ENCODE data around the gene TBCC. TPM values are rescaled to one million over a fixed set of nuclear protein-coding genes. Genes with fewer than 3 reads are reported as not detected.

The TBCC gene
- total and polyA plus RNA-seq, 2 of the 8 experiments (the other 6 are each of a cell fraction or from before 2014, with no cell fraction given): 22.7 to 25.5 TPM

GRCh38 chr6:42754759-42755158, 8.9 kb upstream of the TBCC start:
- 87% methylated on average over 5 of the region's 5 CpGs; no CpG with 5 or more reads in 1 of the 2 experiments for WGBS, 2 experiments (ENCODE audit: extremely low coverage in 1 of 2, insufficient coverage in 1 of 2, insufficient read length in 1 of 2, insufficient replicate concordance in 2 of 2, low coverage in 1 of 2, low lambda C conversion rate in 2 of 2, missing lambda C conversion rate in 1 of 2)
- Histone ChIP-seq H2AFZ (ENCODE audit: low read length) (no peak overlapping the region), H3K14ac (ENCODE audit: insufficient read length) (no peak overlapping the region), H3K4me2 (ENCODE audit: insufficient read depth in 1 of 2, low read depth in 2 of 2, low read length in 2 of 2) (no peak overlapping the region), H4K8ac (ENCODE audit: extremely low read depth, insufficient read depth, low read length) (no peak overlapping the region), H3K27ac (ENCODE audit: low read depth, low read length) (no peak overlapping the region), H3K27me3 (replicated peaks in 1 of 4; ENCODE audit: control insufficient read depth in 3 of 4, extremely low read depth in 1 of 4, insufficient read depth in 3 of 4, low read length in 3 of 4) (peaks cover 0 to 2% (median 0%) of the 10 kb centered on the region in 4 experiments; a peak in 1 of 7 replicates), H3K4me3 (ENCODE audit: extremely low read depth in 1 of 4, insufficient read depth in 2 of 4, low read depth in 3 of 4, low read length in 4 of 4) (no peak overlapping the region), H4K5ac (ENCODE audit: insufficient read length, low read depth, low read length) (no peak overlapping the region), H3K9ac (replicated peaks in 1 of 4; ENCODE audit: extremely low read depth in 1 of 4, low read depth in 3 of 4, low read length in 3 of 4) (no peak overlapping the region), H3K4me1 (replicated peaks in 1 of 4; ENCODE audit: control insufficient read depth in 3 of 4, insufficient read depth in 4 of 4, low read length in 3 of 4) (peaks cover 1 to 19% (median 16%) of the 10 kb centered on the region in 4 experiments), H2BK20ac (ENCODE audit: low read length) (no peak overlapping the region), H3K18ac (ENCODE audit: extremely low read depth, low read length) (no peak overlapping the region; the same call in 1 of the 2 replicates), H3K23ac (ENCODE audit: insufficient read length) (no peak overlapping the region), H2BK120ac (replicated peaks; ENCODE audit: low read depth, low read length) (no peak overlapping the region), H2BK12ac (ENCODE audit: low read depth, low read length) (no peak overlapping the region), H3K79me1 (ENCODE audit: low read depth, low read length) (no peaks in the 10 kb centered on the region; the same call in none of the 2 replicates), H4K91ac (replicated peaks; ENCODE audit: insufficient read length, low read length) (no peak overlapping the region), H3K9me3 (ENCODE audit: insufficient read depth in 2 of 2, low read depth in 1 of 2, low read length in 1 of 2) (no peaks in the 10 kb centered on the region), H3K4ac (replicated peaks; ENCODE audit: insufficient read length, low read depth, low read length) (no peak overlapping the region), H2AK5ac (ENCODE audit: low read depth, low read length) (0 out of 2 replicates have a peak overlapping the region, but pooled peaks have one; percentile 54), H3K23me2 (ENCODE audit: low read depth, low read length) (no peaks in the 10 kb centered on the region), H3K56ac (replicated peaks; ENCODE audit: insufficient read length, low read depth, low read length) (no peak overlapping the region), H2BK15ac (ENCODE audit: low read length) (no peak overlapping the region), H3K79me2 (ENCODE audit: control insufficient read depth in 1 of 2, insufficient read depth in 2 of 2, low read length in 2 of 2) (peaks cover 0 to 11% of the 10 kb centered on the region in 2 experiments; a peak in 1 of 4 replicates), H3K36me3 (ENCODE audit: control insufficient read depth in 2 of 4, insufficient read depth in 4 of 4, low read length in 3 of 4) (no peaks in the 10 kb centered on the region), H2BK5ac (ENCODE audit: low read depth, low read length) (no peak overlapping the region), H4K20me1 (replicated peaks in 1 of 2; ENCODE audit: control insufficient read depth in 1 of 2, insufficient read depth in 2 of 2, low read length in 2 of 2) (no peaks in the 10 kb centered on the region)
- DNase-seq (ENCODE audit: low read depth in 1 of 2, low spot score in 2 of 2): no peak
- TF ChIP-seq MAFK (IDR thresholded peaks at IDR 0.05; ENCODE audit: low read depth, low read length): peak; percentile 97
- TF ChIP-seq, protein P1, sequence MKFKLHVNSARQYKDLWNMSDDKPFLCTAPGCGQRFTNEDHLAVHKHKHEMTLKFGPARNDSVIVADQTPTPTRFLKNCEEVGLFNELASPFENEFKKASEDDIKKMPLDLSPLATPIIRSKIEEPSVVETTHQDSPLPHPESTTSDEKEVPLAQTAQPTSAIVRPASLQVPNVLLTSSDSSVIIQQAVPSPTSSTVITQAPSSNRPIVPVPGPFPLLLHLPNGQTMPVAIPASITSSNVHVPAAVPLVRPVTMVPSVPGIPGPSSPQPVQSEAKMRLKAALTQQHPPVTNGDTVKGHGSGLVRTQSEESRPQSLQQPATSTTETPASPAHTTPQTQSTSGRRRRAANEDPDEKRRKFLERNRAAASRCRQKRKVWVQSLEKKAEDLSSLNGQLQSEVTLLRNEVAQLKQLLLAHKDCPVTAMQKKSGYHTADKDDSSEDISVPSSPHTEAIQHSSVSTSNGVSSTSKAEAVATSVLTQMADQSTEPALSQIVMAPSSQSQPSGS (IDR thresholded peaks at IDR 0.05; ENCODE audit: low read length): no peak
- TF ChIP-seq CBX8 (IDR thresholded peaks at IDR 0.05; ENCODE audit: borderline replicate concordance, low read depth, low read length): no peak
- FAIRE-seq: no peak
- POLR2A ChIA-PET (ENCODE audit: partially characterized antibody): interaction anchor here (5.4 to 17.0 kb wide), 3 partner anchors 8 to 30 kb away, joined by 60 to 277 read pairs (median 61); partner anchors contain the start of genes BICRAL and TBCC
- CTCF ChIA-PET (ENCODE audit: partially characterized antibody): interaction anchor here (0.6 to 2.0 kb wide), 2 partner anchors 29 to 30 kb away, joined by 5 to 7 read pairs; no protein-coding TSS in a partner anchor
